ENCODE measurements around the gene HRH1.
A peak's percentile ranks its signal among the peaks of the same experiment; 100 is the strongest.

The HRH1 gene

GRCh38 chr3:11185144-11185543 is 30.9 kb downstream of the HRH1 start:
- H3K4me1 Mint-ChIP-seq = no peaks in the 10 kb centered on the region
- peaks cover 3% of the 10 kb centered on the region for H3K27me3 Mint-ChIP-seq
- H3K9me3 Mint-ChIP-seq = no peaks in the 10 kb centered on the region
- H3K4me3 Mint-ChIP-seq = no peak overlapping the region
- H3K27ac Mint-ChIP-seq = no peak overlapping the region
- H3K36me3 Mint-ChIP-seq = no peaks in the 10 kb centered on the region

- Mint-ChIP-seq H3K36me3 (no peaks in the 10 kb centered on the region), H3K4me1 (no peaks in the 10 kb centered on the region), H3K4me3 (no peak overlapping the region), H3K9me3 (no peaks in the 10 kb centered on the region), H3K27ac (no peak overlapping the region), H3K27me3 (peaks cover 3% of the 10 kb centered on the region)
These were observed 31.4 kb downstream of the HRH1 start for GRCh38 chr3:11185564-11186317.

- Mint-ChIP-seq H3K4me1 (no peaks in the 10 kb centered on the region), H3K9me3 (no peaks in the 10 kb centered on the region), H3K27ac (no peak overlapping the region), H3K36me3 (no peaks in the 10 kb centered on the region), H3K27me3 (peaks cover 3% of the 10 kb centered on the region), H3K4me3 (no peak overlapping the region)
These were observed 32.0 kb downstream of the HRH1 start for GRCh38 chr3:11186318-11186692.

- H3K27ac Mint-ChIP-seq = no peak overlapping the region
- H3K27me3 Mint-ChIP-seq = peaks cover 3% of the 10 kb centered on the region
- no peaks in the 10 kb centered on the region for H3K36me3 Mint-ChIP-seq
These were observed 32.5 kb downstream of the HRH1 start for GRCh38 chr3:11186771-11187191.

GRCh38 chr3:11187681-11188080 is 33.4 kb downstream of the HRH1 start:
- Mint-ChIP-seq H3K27me3 (peaks cover 3% of the 10 kb centered on the region), H3K4me3 (no peak overlapping the region), H3K9me3 (no peaks in the 10 kb centered on the region), H3K27ac (no peak overlapping the region), H3K36me3 (no peaks in the 10 kb centered on the region), H3K4me1 (no peaks in the 10 kb centered on the region)

More at GRCh38 chr3:11186771-11187191, 32.5 kb downstream of the HRH1 start:
- H3K9me3 Mint-ChIP-seq = no peaks in the 10 kb centered on the region
- H3K4me1 Mint-ChIP-seq = no peaks in the 10 kb centered on the region
- no peak overlapping the region for H3K4me3 Mint-ChIP-seq

GRCh38 chr3:11188231-11188630 is 33.9 kb downstream of the HRH1 start:
- Mint-ChIP-seq H3K4me3 (no peak overlapping the region), H3K4me1 (no peaks in the 10 kb centered on the region), H3K9me3 (no peaks in the 10 kb centered on the region), H3K36me3 (no peaks in the 10 kb centered on the region), H3K27me3 (peaks cover 3% of the 10 kb centered on the region), H3K27ac (no peak overlapping the region)

GRCh38 chr3:11195201-11195600 is 40.9 kb downstream of the HRH1 start:
- Mint-ChIP-seq H3K36me3 (no peaks in the 10 kb centered on the region), H3K27ac (no peak overlapping the region), H3K4me3 (no peak overlapping the region), H3K4me1 (peaks cover 9% of the 10 kb centered on the region), H3K27me3 (peaks cover 2% of the 10 kb centered on the region), H3K9me3 (no peaks in the 10 kb centered on the region)

GRCh38 chr3:11195721-11196332 is 41.5 kb downstream of the HRH1 start:
- Mint-ChIP-seq H3K27me3 (peaks cover 2% of the 10 kb centered on the region), H3K4me3 (no peak overlapping the region), H3K9me3 (no peaks in the 10 kb centered on the region), H3K27ac (peak overlapping the region; percentile 36), H3K4me1 (peaks cover 9% of the 10 kb centered on the region), H3K36me3 (no peaks in the 10 kb centered on the region)

- Mint-ChIP-seq H3K27ac (no peak overlapping the region), H3K4me1 (peaks cover 9% of the 10 kb centered on the region), H3K36me3 (no peaks in the 10 kb centered on the region), H3K4me3 (no peak overlapping the region), H3K27me3 (peaks cover 4% of the 10 kb centered on the region), H3K9me3 (no peaks in the 10 kb centered on the region)
These were observed 43.2 kb downstream of the HRH1 start for GRCh38 chr3:11197484-11197883.

- H3K4me3 Mint-ChIP-seq = no peak overlapping the region
- peaks cover 5% of the 10 kb centered on the region for H3K27me3 Mint-ChIP-seq
- H3K36me3 Mint-ChIP-seq = no peaks in the 10 kb centered on the region
- no peaks in the 10 kb centered on the region for H3K9me3 Mint-ChIP-seq
- peaks cover 9% of the 10 kb centered on the region for H3K4me1 Mint-ChIP-seq
- H3K27ac Mint-ChIP-seq = no peak overlapping the region
These were observed 43.8 kb downstream of the HRH1 start for GRCh38 chr3:11198070-11198469.

- Mint-ChIP-seq H3K4me1 (peaks cover 9% of the 10 kb centered on the region), H3K9me3 (no peaks in the 10 kb centered on the region), H3K27me3 (peaks cover 5% of the 10 kb centered on the region), H3K36me3 (no peaks in the 10 kb centered on the region), H3K27ac (no peak overlapping the region), H3K4me3 (no peak overlapping the region)
These were observed 44.2 kb downstream of the HRH1 start for GRCh38 chr3:11198495-11198894.

- H3K4me1 Mint-ChIP-seq = peaks cover 9% of the 10 kb centered on the region
- no peaks in the 10 kb centered on the region for H3K9me3 Mint-ChIP-seq
- no peak overlapping the region for H3K4me3 Mint-ChIP-seq
- H3K27me3 Mint-ChIP-seq = peaks cover 3% of the 10 kb centered on the region
- H3K36me3 Mint-ChIP-seq = no peaks in the 10 kb centered on the region
- H3K27ac Mint-ChIP-seq = no peak overlapping the region
These were observed 45.9 kb downstream of the HRH1 start for GRCh38 chr3:11199902-11200845.

GRCh38 chr3:11201251-11202019 is 47.1 kb downstream of the HRH1 start:
- peaks cover 3% of the 10 kb centered on the region for H3K27me3 Mint-ChIP-seq
- no peaks in the 10 kb centered on the region for H3K9me3 Mint-ChIP-seq
- no peak overlapping the region for H3K4me3 Mint-ChIP-seq
- H3K4me1 Mint-ChIP-seq = no peaks in the 10 kb centered on the region
- no peaks in the 10 kb centered on the region for H3K36me3 Mint-ChIP-seq
- H3K27ac Mint-ChIP-seq = no peak overlapping the region

- Mint-ChIP-seq H3K4me3 (no peak overlapping the region), H3K4me1 (no peaks in the 10 kb centered on the region), H3K27ac (no peak overlapping the region), H3K9me3 (no peaks in the 10 kb centered on the region), H3K36me3 (no peaks in the 10 kb centered on the region), H3K27me3 (peaks cover 3% of the 10 kb centered on the region)
These were observed 49.7 kb downstream of the HRH1 start for GRCh38 chr3:11203961-11204360.

GRCh38 chr3:11204697-11205348 is 50.5 kb downstream of the HRH1 start:
- H3K9me3 Mint-ChIP-seq = no peaks in the 10 kb centered on the region
- H3K36me3 Mint-ChIP-seq = no peaks in the 10 kb centered on the region
- no peak overlapping the region for H3K4me3 Mint-ChIP-seq
- no peaks in the 10 kb centered on the region for H3K4me1 Mint-ChIP-seq
- peaks cover 3% of the 10 kb centered on the region for H3K27me3 Mint-ChIP-seq
- H3K27ac Mint-ChIP-seq = no peak overlapping the region
